ENCODE data around the gene PSMC3. TPM values are rescaled to one million over a fixed set of nuclear protein-coding genes. Genes with fewer than 3 reads are reported as not detected.

Gene PSMC3
- total and polyA plus RNA-seq, 2 of the 13 experiments (the other 11 are each of a cell fraction or from before 2014, with no cell fraction given): 75.8 to 214 TPM

DNA sequence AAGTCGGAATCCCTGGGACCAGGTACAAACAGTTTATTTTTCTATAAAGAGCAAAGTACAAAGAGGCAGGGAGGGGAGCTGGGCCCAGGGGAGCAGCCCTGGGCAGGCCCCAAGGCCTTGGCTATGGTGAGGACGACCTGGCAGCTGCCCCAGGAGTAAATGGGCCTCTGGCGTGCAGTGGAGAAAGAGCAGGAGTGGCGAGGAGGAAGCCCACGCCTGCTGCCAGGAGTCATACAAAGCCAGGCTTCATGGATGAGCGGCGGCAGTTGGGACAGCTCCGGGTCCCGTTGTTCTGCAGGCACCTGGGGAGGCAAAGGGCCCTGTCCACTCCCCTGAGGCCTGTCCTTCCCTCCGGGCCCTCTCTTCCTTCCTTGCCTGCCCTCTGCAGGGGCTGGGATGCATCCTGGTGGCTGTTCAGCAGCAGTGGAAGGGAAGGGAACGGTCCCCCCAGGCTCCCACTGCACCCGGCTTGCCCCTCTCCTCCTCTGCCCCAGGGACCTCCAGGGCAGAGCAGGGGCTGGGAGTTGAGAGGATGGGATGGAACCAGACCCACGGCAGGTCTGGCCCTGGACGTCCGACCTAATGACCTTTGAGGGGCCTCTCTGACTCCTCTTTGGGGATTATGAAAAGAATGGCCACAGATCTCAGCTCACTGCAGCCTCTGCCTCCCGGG lies 11.6 kb upstream of the PSMC3 start (continued):
- TF ChIP-seq GRHL1 (CRISPR knock-in tag; conservative IDR thresholded peaks at IDR 0.05): no peak
- TF ChIP-seq ZBTB21 (CRISPR knock-in tag; IDR thresholded peaks at IDR 0.05): no peak
- TF ChIP-seq, protein P1, sequence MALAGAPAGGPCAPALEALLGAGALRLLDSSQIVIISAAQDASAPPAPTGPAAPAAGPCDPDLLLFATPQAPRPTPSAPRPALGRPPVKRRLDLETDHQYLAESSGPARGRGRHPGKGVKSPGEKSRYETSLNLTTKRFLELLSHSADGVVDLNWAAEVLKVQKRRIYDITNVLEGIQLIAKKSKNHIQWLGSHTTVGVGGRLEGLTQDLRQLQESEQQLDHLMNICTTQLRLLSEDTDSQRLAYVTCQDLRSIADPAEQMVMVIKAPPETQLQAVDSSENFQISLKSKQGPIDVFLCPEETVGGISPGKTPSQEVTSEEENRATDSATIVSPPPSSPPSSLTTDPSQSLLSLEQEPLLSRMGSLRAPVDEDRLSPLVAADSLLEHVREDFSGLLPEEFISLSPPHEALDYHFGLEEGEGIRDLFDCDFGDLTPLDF (CRISPR knock-in tag; IDR thresholded peaks at IDR 0.05): no peak
- TF ChIP-seq, protein P2, sequence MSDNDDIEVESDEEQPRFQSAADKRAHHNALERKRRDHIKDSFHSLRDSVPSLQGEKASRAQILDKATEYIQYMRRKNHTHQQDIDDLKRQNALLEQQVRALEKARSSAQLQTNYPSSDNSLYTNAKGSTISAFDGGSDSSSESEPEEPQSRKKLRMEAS (IDR thresholded peaks at IDR 0.05): no peak; the same call in 1 of the 2 replicates
- TF ChIP-seq ZNF207 (IDR thresholded peaks at IDR 0.05; ENCODE audit: borderline replicate concordance): no peak
- 0 out of 4 replicates have a peak, but pooled peaks of 1 of the 2 experiments have one; percentile 48 for TF ChIP-seq EP300 (IDR thresholded peaks at IDR 0.05; ENCODE audit: low read depth in 2 of 2, low read length in 2 of 2)
- TF ChIP-seq EP300 (CRISPR knock-in tag; IDR thresholded peaks at IDR 0.05; ENCODE audit: borderline replicate concordance): no peak
- no peak for TF ChIP-seq MED13 (CRISPR knock-in tag; IDR thresholded peaks at IDR 0.05)
- TF ChIP-seq CBX5 (CRISPR knock-in tag; IDR thresholded peaks at IDR 0.05; ENCODE audit: borderline replicate concordance): no peak
- TF ChIP-seq ZNF501 (CRISPR knock-in tag; IDR thresholded peaks at IDR 0.05): peak; percentile 12; the same call in 1 of the 2 replicates
- no peak for TF ChIP-seq HDAC6 (IDR thresholded peaks at IDR 0.05; ENCODE audit: low read depth, low read length)
- TF ChIP-seq MEIS1 (CRISPR knock-in tag; IDR thresholded peaks at IDR 0.05; ENCODE audit: borderline replicate concordance): no peak
- TF ChIP-seq, protein P3, sequence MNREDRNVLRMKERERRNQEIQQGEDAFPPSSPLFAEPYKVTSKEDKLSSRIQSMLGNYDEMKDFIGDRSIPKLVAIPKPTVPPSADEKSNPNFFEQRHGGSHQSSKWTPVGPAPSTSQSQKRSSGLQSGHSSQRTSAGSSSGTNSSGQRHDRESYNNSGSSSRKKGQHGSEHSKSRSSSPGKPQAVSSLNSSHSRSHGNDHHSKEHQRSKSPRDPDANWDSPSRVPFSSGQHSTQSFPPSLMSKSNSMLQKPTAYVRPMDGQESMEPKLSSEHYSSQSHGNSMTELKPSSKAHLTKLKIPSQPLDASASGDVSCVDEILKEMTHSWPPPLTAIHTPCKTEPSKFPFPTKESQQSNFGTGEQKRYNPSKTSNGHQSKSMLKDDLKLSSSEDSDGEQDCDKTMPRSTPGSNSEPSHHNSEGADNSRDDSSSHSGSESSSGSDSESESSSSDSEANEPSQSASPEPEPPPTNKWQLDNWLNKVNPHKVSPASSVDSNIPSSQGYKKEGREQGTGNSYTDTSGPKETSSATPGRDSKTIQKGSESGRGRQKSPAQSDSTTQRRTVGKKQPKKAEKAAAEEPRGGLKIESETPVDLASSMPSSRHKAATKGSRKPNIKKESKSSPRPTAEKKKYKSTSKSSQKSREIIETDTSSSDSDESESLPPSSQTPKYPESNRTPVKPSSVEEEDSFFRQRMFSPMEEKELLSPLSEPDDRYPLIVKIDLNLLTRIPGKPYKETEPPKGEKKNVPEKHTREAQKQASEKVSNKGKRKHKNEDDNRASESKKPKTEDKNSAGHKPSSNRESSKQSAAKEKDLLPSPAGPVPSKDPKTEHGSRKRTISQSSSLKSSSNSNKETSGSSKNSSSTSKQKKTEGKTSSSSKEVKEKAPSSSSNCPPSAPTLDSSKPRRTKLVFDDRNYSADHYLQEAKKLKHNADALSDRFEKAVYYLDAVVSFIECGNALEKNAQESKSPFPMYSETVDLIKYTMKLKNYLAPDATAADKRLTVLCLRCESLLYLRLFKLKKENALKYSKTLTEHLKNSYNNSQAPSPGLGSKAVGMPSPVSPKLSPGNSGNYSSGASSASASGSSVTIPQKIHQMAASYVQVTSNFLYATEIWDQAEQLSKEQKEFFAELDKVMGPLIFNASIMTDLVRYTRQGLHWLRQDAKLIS (CRISPR knock-in tag; IDR thresholded peaks at IDR 0.05): no peak
- 0 out of 2 replicates have a peak, but pooled peaks have one; percentile 28 for TF ChIP-seq ZNF296 (CRISPR knock-in tag; conservative IDR thresholded peaks at IDR 0.05)
- TF ChIP-seq ZKSCAN8 (CRISPR knock-in tag; IDR thresholded peaks at IDR 0.05; ENCODE audit: borderline replicate concordance): no peak
- no peak for TF ChIP-seq SP140L (CRISPR knock-in tag; IDR thresholded peaks at IDR 0.05; ENCODE audit: borderline replicate concordance)
- no peak for TF ChIP-seq ZNF850 (CRISPR knock-in tag; conservative IDR thresholded peaks at IDR 0.05)
- no peak for TF ChIP-seq RFXAP (CRISPR knock-in tag; IDR thresholded peaks at IDR 0.05; ENCODE audit: borderline replicate concordance)
- peak; percentile 20; the same call in 1 of the 2 replicates for TF ChIP-seq SOX5 (CRISPR knock-in tag; IDR thresholded peaks at IDR 0.05; ENCODE audit: borderline replicate concordance)
- no peak for TF ChIP-seq ZNF703 (CRISPR knock-in tag; IDR thresholded peaks at IDR 0.05; ENCODE audit: borderline replicate concordance)
- TF ChIP-seq MEIS2 (CRISPR knock-in tag; IDR thresholded peaks at IDR 0.05): no peak; the same call in 1 of the 2 replicates
- no peak for TF ChIP-seq XRCC5 (optimal IDR thresholded peaks at IDR 0.05; ENCODE audit: low read length)
- TF ChIP-seq, protein P4, sequence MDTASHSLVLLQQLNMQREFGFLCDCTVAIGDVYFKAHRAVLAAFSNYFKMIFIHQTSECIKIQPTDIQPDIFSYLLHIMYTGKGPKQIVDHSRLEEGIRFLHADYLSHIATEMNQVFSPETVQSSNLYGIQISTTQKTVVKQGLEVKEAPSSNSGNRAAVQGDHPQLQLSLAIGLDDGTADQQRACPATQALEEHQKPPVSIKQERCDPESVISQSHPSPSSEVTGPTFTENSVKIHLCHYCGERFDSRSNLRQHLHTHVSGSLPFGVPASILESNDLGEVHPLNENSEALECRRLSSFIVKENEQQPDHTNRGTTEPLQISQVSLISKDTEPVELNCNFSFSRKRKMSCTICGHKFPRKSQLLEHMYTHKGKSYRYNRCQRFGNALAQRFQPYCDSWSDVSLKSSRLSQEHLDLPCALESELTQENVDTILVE (CRISPR knock-in tag; IDR thresholded peaks at IDR 0.05): no peak
